NB4 (cell line): ENCODE data around the gene LITAF.

Experiments
- DNase-seq: peaks from one replicate; pipeline ENCODE4 v3.0.0; 2010; ENCODE audit warnings: low read depth
- H3K4me3 ChIP-seq: one replicate; pipeline ENCODE4 v1.5.1; 2011; ENCODE audit warnings: mild to moderate bottlenecking, low read depth, low read length, moderate library complexity
- CTCF ChIP-seq: IDR thresholded peaks from one replicate; pipeline ENCODE4 v1.5.1; 2012; ENCODE audit warnings: low read depth, low read length
- MAX ChIP-seq: IDR thresholded peaks from 2 replicates; pipeline ENCODE4 v1.6.1; 2011; ENCODE audit warnings: low read depth, low read length
- MYC ChIP-seq: IDR thresholded peaks from 2 replicates; pipeline ENCODE4 v1.6.1; 2011; ENCODE audit warnings: low read depth, low read length
- POLR2A ChIP-seq: IDR thresholded peaks from 2 replicates; pipeline ENCODE4 v1.6.1; 2011; ENCODE audit warnings: mild to moderate bottlenecking; ENCODE audit not compliant: insufficient read length; ENCODE audit errors: extremely low read depth

The LITAF gene

DNA sequence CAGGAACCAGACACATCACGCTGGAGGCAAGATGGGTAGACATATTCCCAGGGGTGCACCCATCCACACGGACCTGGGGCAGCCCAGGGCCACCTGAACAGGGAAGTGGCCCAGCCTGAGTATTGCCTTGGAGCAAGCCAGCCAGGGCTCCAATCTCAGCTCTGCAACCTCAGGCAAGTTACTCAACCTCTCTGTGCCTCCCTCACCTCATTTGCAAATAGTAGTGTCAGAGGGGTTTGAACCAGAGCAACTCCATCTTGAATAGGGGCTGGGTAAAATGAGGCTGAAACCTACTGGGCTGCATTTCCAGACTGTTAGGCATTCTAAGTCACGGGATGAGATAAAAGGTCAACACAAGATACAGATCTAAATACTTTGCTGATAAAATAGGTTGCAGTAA, 46.4 kb upstream of the LITAF start:
- TF ChIP-seq POLR2A (no peak), CTCF (no peak), MYC (no peak), MAX (no peak)
- no peak for DNase-seq
- H3K4me3 ChIP-seq = no peak overlapping the region

DNA sequence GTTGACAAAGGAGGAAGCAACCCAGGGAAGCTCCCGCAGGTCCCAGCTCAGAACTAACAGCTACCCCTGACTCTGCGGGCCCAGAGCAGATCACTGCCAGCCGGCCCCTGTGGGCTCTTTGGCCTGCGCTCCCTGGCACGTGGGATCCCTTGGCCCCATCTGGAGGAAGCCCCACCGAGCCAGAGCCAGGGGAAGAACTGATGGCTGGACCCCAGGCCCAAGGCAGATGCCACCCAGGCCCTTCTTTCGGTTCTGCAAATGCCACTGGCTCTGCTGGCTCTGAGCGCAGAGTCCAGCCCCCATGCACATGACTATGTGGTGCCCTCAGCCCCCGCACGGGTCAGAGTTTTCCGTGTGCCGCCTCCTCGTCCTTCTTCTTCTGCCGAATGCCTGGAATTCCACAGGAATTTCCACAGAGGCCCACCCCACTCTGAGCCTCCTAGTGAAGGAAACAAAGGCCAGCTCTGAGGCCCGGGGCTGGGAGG, 45.8 kb upstream of the LITAF start:
- no peak overlapping the region for H3K4me3 ChIP-seq
- no peak for DNase-seq
- TF ChIP-seq MYC = no peak
- no peak for TF ChIP-seq MAX
- TF ChIP-seq CTCF = no peak
- no peak for TF ChIP-seq POLR2A

- TF ChIP-seq CTCF (no peak), MYC (no peak), POLR2A (no peak), MAX (no peak)
- H3K4me3 ChIP-seq = no peak overlapping the region
- no peak for DNase-seq
Observed at GRCh38 chr16:11631214-11631613, 44.5 kb upstream of the LITAF start.

DNA sequence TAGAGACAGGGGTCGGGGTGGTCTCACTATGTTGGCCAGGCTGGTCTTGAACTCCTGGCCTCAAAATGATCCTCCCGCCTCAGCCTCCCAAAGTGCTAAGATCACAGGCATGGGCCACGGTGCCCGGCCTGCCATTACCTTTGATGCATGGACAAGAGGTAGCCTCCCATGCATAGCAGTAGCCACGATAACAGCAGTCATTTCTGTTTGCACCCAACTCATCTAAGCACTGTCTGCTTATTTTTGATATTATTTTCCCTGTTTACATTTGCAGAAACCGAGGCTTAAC, 44.0 kb upstream of the LITAF start:
- no peak for DNase-seq
- TF ChIP-seq CTCF (no peak), POLR2A (no peak), MAX (no peak), MYC (no peak)
- H3K4me3 ChIP-seq = no peak overlapping the region

DNA sequence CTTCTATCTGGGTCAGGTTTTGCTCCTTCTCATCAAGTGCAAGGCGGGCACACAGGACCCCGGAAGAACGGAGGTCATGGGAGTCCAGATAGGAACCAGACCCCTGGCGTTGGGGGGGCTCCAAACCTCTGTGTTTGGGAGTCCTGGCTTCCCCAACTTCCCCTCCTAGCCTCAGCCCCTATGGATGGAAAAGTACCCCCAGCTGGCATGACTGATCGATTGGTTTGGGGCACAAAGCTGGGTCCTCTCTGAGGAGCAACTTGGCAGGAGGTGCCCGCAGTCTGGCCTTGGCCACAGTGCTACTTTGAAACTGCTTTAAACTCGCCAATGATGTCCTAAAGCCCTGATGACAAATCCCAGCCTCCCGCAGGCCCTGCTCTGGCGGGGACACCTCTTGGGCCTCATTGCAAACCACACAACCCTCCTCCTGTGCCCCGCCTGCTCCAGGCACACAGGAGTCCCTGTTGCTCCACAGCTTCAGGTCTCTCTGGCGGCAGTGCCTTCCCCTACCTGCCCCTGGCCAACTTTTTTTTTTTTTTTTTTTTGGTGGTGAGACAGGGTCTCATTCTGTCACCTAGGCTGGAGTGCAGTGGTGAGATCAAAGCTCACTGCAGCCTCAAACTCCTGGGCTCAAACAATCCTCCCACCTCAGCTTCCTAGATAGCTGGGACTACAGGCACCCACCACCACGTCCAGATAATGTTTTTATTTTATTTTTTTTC, 43.5 kb upstream of the LITAF start:
- no peak overlapping the region for H3K4me3 ChIP-seq
- no peak for TF ChIP-seq POLR2A
- TF ChIP-seq MAX = no peak
- TF ChIP-seq MYC = no peak
- no peak for TF ChIP-seq CTCF
- DNase-seq = peak; percentile 55
